BE2C (cell line): ENCODE results near the gene TSPAN14.

ENCODE experiments used
- DNase-seq: peaks from one replicate; pipeline ENCODE4 v3.0.0-alpha.2; 2020
- H3K27me3 ChIP-seq: fragments of 250-450 bp; sonication (Bioruptor Pico); 2 replicates; pipeline ENCODE4 v1.5.1; 2020; ENCODE audit warnings: mild to moderate bottlenecking
- H3K36me3 ChIP-seq: fragments of 250-450 bp; sonication (Bioruptor Pico); 2 replicates; pipeline ENCODE4 v1.5.1; 2020; ENCODE audit warnings: mild to moderate bottlenecking
- H3K4me1 ChIP-seq: fragments of 250-450 bp; sonication (Bioruptor Pico); 2 replicates; pipeline ENCODE4 v1.5.1; 2020
- H3K4me3 ChIP-seq: 2 replicates; pipeline ENCODE4 v1.5.1; 2011; ENCODE audit warnings: low read depth, low read length
- H3K9me3 ChIP-seq: fragments of 250-450 bp; sonication (Bioruptor Pico); 2 replicates; pipeline ENCODE4 v1.5.1; 2020
- CTCF ChIP-seq: IDR thresholded peaks from 2 replicates; pipeline ENCODE4 v1.5.1; 2012; ENCODE audit warnings: mild to moderate bottlenecking, low read depth, low read length

TSPAN14 gene

DNA sequence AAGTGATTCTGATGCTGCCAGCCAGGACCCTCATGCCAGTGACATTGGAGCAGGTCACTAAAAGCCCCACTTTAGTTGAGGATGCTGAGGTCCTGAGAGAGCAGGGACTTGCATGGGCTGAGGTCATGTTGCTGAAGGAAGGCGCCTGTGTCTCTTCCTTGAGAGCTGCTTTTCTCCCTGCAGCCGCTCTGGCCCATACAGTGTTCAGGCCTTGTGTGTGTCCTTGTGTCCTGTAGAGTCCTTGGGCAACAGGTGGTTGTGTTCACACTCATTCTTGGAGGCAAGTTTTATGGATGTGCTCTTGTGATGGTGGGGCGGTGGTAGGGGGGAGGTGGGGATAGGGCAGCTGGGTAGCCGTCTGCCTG lies 33.3 kb downstream of the TSPAN14 start:
- TF ChIP-seq CTCF: no peak
- Histone ChIP-seq H3K36me3 (no peaks in the 10 kb centered on the region; the same call in 1 of the 2 replicates), H3K4me1 (no peaks in the 10 kb centered on the region)

DNA sequence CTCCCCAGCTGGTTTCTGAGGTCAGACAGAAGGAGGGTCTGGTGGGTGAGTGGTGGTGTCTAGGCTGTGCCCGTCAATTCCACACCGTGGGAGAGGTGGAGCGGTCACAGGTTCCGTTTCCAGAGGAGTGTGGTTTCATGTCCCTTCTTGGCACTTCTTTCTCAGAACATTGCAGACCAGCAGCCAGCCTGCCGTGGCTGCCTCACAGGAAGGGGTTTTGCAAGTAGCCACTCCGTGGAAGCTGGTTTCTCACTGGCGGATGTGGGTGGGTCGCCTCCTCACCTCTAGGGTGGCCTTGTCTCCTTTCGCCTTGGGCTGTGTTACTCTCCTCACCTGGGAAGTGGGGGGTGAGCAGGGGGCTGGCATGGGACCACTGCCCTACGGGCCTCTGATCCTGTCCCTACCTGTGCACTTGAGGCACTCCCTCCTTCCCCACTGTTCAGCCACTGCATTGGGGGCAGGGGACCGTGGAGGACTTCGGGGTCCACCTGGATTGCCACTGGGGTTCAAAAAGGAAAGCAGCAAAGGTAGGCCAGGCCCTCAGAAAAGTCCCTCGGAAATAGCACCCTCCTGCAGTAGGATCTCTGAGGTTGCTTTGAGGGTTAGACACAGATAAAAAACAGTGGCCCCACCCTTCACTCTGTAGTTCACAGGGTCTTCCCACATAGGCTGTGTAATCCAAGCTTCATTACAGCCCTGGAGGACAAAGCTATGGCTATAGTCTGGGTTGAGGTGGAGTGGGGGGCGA lies 33.9 kb downstream of the TSPAN14 start:
- no peaks in the 10 kb centered on the region for H3K9me3 ChIP-seq
- TF ChIP-seq CTCF: no peak
- H3K36me3 ChIP-seq: no peaks in the 10 kb centered on the region; the same call in 1 of the 2 replicates
- no peak for DNase-seq
- no peaks in the 10 kb centered on the region for H3K4me1 ChIP-seq
- H3K27me3 ChIP-seq: no peaks in the 10 kb centered on the region
- H3K4me3 ChIP-seq: no peak overlapping the region

More for the DNA sequence above, 33.3 kb downstream of the TSPAN14 start:
- DNase-seq: no peak
- no peaks in the 10 kb centered on the region for H3K27me3 ChIP-seq
- no peaks in the 10 kb centered on the region for H3K9me3 ChIP-seq
- H3K4me3 ChIP-seq: no peak overlapping the region

DNA sequence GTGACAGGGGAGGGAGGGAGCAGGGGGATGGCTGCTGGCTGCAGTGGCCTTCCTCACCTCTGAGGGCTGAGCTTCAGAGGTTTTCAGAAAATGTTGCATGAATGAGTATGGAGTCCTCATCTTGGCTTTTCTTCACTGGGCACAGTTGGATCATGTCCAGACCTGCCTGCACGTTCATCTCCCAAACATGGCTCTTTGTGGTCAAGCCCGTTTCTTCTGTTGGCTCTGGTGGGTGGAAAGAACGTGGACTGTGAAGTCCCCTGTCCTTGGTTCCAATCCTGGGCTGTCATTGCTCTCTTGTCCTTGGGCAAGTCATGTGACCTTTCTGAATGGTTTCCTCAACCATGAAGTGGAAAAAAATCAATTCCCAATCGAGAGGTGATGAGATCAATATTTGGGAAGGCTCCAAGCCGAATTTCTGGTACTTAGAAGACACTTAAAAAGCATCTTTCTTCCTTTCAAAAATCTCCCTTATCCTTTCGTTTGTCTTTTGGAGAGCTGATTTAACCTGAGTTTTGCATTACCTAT lies 34.5 kb downstream of the TSPAN14 start:
- TF ChIP-seq CTCF: no peak
- Histone ChIP-seq H3K4me3 (no peak overlapping the region), H3K27me3 (no peaks in the 10 kb centered on the region), H3K4me1 (no peaks in the 10 kb centered on the region), H3K9me3 (no peaks in the 10 kb centered on the region), H3K36me3 (no peaks in the 10 kb centered on the region; the same call in 1 of the 2 replicates)
- no peak for DNase-seq

GRCh38 chr10:80489371-80490112 lies 35.4 kb downstream of the TSPAN14 start:
- Histone ChIP-seq H3K4me3 (no peak overlapping the region), H3K27me3 (no peaks in the 10 kb centered on the region), H3K4me1 (no peaks in the 10 kb centered on the region), H3K36me3 (no peaks in the 10 kb centered on the region; the same call in 1 of the 2 replicates), H3K9me3 (no peaks in the 10 kb centered on the region)
- TF ChIP-seq CTCF: no peak
- DNase-seq: no peak

DNA sequence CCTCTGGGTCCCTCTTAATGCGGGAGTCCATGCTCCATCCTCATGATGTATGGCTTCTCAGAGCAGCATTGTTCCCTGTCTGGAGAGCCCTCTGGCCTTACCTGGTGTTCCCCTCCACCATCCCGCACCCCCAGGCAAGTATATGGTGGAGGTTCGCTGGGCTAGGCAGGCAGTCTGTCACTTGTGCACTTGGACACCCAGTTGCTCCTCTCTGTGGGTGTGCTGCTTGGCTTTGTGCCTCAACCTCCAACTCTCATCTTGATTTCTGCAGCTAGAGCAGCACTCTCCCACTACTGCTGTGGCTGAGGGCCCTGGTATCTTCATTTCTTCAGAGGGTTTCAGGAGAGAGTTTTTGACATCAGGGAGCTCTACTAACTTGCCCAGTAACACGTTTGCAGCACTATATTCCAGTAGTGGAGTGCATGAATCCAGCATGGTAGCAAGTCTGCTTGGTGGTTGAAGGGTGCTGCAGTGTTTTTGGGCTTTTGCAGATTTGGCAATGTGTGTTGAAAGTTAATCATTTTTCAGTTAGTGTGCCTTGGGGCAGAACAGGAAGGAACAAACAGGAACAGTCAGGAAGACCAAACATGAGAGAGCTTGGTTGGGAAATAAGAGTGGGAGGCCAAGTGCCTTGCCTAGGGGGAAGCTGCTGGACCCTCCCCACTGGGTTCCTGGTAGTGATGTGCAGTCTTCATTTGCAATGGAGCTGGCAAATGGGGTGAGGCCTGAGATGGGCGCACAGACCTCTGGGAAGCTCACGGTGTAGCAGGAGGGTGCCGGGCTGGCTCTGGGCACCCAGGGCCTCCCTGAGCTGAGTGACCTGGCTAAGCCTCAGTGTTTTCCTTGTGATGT lies 37.4 kb downstream of the TSPAN14 start:
- no peaks in the 10 kb centered on the region for H3K4me1 ChIP-seq
- DNase-seq: no peak
- no peaks in the 10 kb centered on the region; the same call in 1 of the 2 replicates for H3K36me3 ChIP-seq

More for the DNA sequence above, 37.4 kb downstream of the TSPAN14 start:
- TF ChIP-seq CTCF: no peak
- Histone ChIP-seq H3K9me3 (no peaks in the 10 kb centered on the region), H3K4me3 (no peak overlapping the region), H3K27me3 (no peaks in the 10 kb centered on the region)
